Measurements from ENCODE around the gene HTR3A.

DNA sequence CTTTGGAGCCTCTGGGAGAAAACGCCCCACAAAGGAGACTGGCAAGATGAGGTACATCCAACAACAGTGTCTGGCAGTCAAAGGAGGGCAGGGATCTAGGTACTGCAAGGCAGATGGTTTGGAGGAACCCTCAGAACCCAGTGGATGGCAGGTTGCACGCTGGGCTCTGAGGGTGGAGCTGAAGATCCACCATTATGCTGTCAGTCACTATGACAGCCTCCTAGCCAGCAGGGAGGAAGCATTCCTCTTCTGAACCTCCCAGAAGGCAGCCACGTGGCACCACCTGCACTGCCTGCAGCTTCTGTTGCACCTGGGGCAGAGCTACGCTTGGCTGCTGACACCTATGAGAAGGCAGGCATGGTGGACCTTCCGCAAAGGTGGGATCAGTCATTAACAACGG, 40.2 kb downstream of the HTR3A start:
- TF ChIP-seq, protein P1, sequence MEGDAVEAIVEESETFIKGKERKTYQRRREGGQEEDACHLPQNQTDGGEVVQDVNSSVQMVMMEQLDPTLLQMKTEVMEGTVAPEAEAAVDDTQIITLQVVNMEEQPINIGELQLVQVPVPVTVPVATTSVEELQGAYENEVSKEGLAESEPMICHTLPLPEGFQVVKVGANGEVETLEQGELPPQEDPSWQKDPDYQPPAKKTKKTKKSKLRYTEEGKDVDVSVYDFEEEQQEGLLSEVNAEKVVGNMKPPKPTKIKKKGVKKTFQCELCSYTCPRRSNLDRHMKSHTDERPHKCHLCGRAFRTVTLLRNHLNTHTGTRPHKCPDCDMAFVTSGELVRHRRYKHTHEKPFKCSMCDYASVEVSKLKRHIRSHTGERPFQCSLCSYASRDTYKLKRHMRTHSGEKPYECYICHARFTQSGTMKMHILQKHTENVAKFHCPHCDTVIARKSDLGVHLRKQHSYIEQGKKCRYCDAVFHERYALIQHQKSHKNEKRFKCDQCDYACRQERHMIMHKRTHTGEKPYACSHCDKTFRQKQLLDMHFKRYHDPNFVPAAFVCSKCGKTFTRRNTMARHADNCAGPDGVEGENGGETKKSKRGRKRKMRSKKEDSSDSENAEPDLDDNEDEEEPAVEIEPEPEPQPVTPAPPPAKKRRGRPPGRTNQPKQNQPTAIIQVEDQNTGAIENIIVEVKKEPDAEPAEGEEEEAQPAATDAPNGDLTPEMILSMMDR (IDR thresholded peaks at IDR 0.05): no peak
- TF ChIP-seq POLR2A (IDR thresholded peaks at IDR 0.05; ENCODE audit: low read depth) (no peak), EP300 (IDR thresholded peaks at IDR 0.05) (no peak), POLR2AphosphoS5 (IDR thresholded peaks at IDR 0.05) (no peak)

Data from esophagus muscularis mucosa (tissue), 4 donors.